Breast epithelium (tissue), 4 donors: ENCODE data around the gene PKHD1. TPM values are rescaled to one million over a fixed set of nuclear protein-coding genes. Genes with fewer than 3 reads are reported as not detected.

ENCODE experiments used
- DNase-seq, 2 donors: peaks; one replicate each; pipeline ENCODE4 v3.0.0-alpha.2; 2019; ENCODE audit warnings: low spot score in 2 of 2
- H3K27ac ChIP-seq, 2 donors: fragments of 200-600 bp; sonication (generic) in 1 of 2; one replicate each; pipeline ENCODE4 v1.5.1; 2016 to 2019; ENCODE audit warnings: mild to moderate bottlenecking in 1 of 2
- H3K27me3 ChIP-seq, 2 donors: fragments of 200-600 bp; sonication (generic) in 1 of 2; one replicate each; pipeline versions ENCODE4 v1.5.1 to v1.6.0; 2017 to 2019; ENCODE audit warnings: control low read depth in 1 of 2, mild to moderate bottlenecking in 1 of 2
- H3K36me3 ChIP-seq: fragments of 200-600 bp; one replicate; pipeline ENCODE4 v1.5.1; 2019
- H3K4me1 ChIP-seq, 2 donors: fragments of 200-600 bp; sonication (generic); one replicate each; pipeline ENCODE4 v1.5.1; 2016 to 2019; ENCODE audit warnings: control low read depth in 1 of 2
- H3K4me3 ChIP-seq, 3 donors: fragments of 200-600 bp; sonication (generic); 1 replicate in 2 of 3; 2 replicates in 1 of 3; pipeline ENCODE4 v1.5.1; 2016 to 2019; ENCODE audit warnings: mild to moderate bottlenecking in 3 of 3, moderate library complexity in 2 of 3
- H3K9me3 ChIP-seq, 2 donors: fragments of 200-600 bp; sonication (generic) in 1 of 2; one replicate each; pipeline ENCODE4 v1.5.1; 2016 to 2019; ENCODE audit warnings: control low read depth in 1 of 2
- POLR2A ChIP-seq: fragments of 450-650 bp; IDR thresholded peaks from one replicate; pipeline ENCODE4 v1.6.1; 2016; ENCODE audit warnings: antibody characterized with exemption, mild to moderate bottlenecking, moderate library complexity
- POLR2AphosphoS5 ChIP-seq, 3 donors: sonication (generic); formaldehyde crosslinking; IDR thresholded peaks; one replicate each; pipeline ENCODE4 v1.6.1; 2017; ENCODE audit warnings: antibody characterized with exemption in 3 of 3
- intact Hi-C: fragments of 100-400 bp; cut with DNase I; formaldehyde crosslinking; loops from one replicate; pipeline ENCODE4 v1.15.1; 2023; ENCODE audit warnings: low total_unique reads
- total RNA-seq, 3 donors: library from RNA; depleted of rRNA; stranded (reverse); fragments of >200 nt; gene quantifications; one replicate each; pipeline ENCODE4 v1.1.0, GENCODE V29; 2016
- TF ChIP-seq, protein P1 (sequence below), 3 donors: fragments of 450-650 bp; IDR thresholded peaks; one replicate each; pipeline ENCODE4 v1.5.1; 2016 to 2017; ENCODE audit warnings: antibody characterized with exemption in 3 of 3, mild to moderate bottlenecking in 3 of 3, moderate library complexity in 3 of 3

PKHD1 gene
- total RNA-seq, 3 donors from 2014 or later: 0.44 to 1.1 (median 0.66) TPM

DNA sequence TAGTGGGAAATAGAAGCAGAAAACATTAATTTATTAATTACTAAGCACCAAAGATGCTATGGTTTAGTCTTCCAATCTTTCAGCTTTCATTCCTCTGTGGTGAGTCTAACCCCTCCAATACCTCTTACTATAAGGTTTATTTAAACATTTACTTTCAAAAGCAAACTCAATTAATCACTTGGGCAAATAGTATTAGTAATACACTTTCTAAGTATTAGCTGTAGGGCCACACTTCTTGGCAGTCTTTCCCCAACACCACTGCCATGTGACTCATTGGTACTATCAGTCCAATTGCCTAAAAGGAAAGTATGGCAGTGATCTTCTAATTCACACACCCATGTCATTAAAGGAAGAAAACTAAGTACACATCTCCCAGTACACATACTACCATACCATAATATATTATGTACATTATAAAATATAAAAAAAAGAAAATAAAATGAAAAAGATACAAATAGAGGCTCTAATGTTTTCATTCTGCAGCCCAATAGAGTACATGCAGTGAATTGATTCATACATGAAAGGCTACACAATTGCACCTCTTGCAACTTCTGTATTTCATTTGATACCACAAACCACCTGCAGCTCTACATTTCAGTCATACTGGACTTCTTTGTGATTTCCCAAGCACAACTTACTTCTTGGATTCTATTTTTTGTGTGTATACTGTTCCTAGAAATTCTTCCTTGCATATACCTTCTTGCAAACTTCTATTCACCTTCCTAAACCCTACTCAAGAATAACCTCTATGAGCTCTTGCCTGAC, 218.6 kb downstream of the PKHD1 start:
- intact Hi-C loops: no loop called here
- no peak for TF ChIP-seq POLR2A
- TF ChIP-seq, protein P1, sequence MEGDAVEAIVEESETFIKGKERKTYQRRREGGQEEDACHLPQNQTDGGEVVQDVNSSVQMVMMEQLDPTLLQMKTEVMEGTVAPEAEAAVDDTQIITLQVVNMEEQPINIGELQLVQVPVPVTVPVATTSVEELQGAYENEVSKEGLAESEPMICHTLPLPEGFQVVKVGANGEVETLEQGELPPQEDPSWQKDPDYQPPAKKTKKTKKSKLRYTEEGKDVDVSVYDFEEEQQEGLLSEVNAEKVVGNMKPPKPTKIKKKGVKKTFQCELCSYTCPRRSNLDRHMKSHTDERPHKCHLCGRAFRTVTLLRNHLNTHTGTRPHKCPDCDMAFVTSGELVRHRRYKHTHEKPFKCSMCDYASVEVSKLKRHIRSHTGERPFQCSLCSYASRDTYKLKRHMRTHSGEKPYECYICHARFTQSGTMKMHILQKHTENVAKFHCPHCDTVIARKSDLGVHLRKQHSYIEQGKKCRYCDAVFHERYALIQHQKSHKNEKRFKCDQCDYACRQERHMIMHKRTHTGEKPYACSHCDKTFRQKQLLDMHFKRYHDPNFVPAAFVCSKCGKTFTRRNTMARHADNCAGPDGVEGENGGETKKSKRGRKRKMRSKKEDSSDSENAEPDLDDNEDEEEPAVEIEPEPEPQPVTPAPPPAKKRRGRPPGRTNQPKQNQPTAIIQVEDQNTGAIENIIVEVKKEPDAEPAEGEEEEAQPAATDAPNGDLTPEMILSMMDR (IDR thresholded peaks at IDR 0.05): no peak
- TF ChIP-seq POLR2AphosphoS5 (IDR thresholded peaks at IDR 0.05): no peak
- no peak overlapping the region for H3K27ac ChIP-seq
- H3K27me3 ChIP-seq: no peaks in the 10 kb centered on the region
- H3K4me1 ChIP-seq: no peaks in the 10 kb centered on the region
- no peak for DNase-seq
- H3K4me3 ChIP-seq: no peak overlapping the region
- H3K9me3 ChIP-seq: no peaks in the 10 kb centered on the region
- no peaks in the 10 kb centered on the region for H3K36me3 ChIP-seq

DNA sequence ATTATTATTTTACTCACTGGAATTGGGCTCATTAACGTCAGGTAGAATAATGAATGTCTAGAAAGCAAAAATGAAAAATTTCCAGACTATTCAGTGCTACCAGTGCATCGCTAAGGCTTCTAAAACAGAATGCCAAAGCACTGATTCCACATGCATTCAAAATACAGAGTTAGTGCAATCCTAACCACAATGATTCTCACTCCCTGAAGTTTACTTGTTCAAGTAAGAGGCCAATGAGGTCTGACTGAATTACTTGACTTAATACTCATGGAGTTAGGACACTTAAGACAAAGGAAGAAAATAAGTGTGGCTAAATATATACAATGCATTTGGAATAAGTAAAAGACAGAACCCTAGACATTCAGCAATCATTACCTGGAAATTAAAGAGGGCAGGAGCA, 220.5 kb downstream of the PKHD1 start:
- Histone ChIP-seq H3K27ac (no peak overlapping the region), H3K27me3 (no peaks in the 10 kb centered on the region), H3K4me1 (no peaks in the 10 kb centered on the region), H3K4me3 (no peak overlapping the region), H3K36me3 (no peaks in the 10 kb centered on the region), H3K9me3 (no peaks in the 10 kb centered on the region)
- TF ChIP-seq, protein P1 (IDR thresholded peaks at IDR 0.05): no peak
- TF ChIP-seq POLR2AphosphoS5 (IDR thresholded peaks at IDR 0.05): no peak
- TF ChIP-seq POLR2A: no peak
- intact Hi-C loops: no loop called here
- no peak for DNase-seq

DNA sequence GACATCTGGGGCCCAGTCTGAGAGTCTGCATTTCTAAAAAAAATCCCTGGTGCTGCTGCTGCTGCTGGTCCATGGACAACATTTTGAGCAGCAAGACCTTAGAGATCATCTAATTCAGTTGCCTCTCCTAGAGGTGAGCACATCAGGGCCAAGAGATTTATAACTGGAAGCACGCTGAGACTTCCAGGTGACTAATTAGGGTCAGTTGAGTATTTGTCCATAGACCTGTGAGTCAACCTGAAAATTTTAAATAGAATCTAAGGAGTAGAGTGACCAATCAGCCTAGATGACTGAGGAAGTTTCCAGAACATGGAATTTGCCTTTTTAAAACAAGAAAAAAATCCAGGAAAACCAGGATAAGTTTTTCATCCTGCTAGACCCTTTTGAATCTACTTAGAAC, 221.4 kb downstream of the PKHD1 start:
- Histone ChIP-seq H3K4me1 (no peaks in the 10 kb centered on the region), H3K27me3 (no peaks in the 10 kb centered on the region), H3K36me3 (no peaks in the 10 kb centered on the region), H3K4me3 (no peak overlapping the region), H3K9me3 (no peaks in the 10 kb centered on the region), H3K27ac (no peak overlapping the region)
- DNase-seq: no peak
- intact Hi-C loops: no loop called here
- TF ChIP-seq POLR2A: no peak
- TF ChIP-seq POLR2AphosphoS5 (IDR thresholded peaks at IDR 0.05): no peak
- TF ChIP-seq, protein P1 (IDR thresholded peaks at IDR 0.05): no peak

DNA sequence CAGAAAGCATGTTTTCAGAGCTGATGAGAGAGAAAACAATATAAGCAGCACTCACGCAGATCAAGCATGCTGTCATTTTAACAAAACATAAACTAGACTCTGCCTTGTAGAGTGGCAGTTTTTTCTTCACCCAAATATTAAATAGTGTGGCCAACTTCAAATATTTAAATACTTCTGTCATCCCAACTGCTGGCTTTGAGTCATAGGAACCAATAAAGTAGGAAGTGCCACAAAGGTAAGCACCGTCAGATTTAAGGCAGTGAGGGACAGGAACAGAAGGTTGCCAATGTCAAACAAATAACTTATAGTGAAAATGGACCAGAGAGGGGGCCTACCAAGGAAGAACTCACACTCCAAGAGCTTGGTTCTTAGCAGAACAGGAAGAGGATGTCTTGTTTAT, 222.2 kb downstream of the PKHD1 start:
- Histone ChIP-seq H3K27ac (no peak overlapping the region), H3K4me3 (no peak overlapping the region), H3K4me1 (no peaks in the 10 kb centered on the region), H3K27me3 (no peaks in the 10 kb centered on the region), H3K9me3 (no peaks in the 10 kb centered on the region), H3K36me3 (no peaks in the 10 kb centered on the region)
- no peak for DNase-seq
- TF ChIP-seq, protein P1 (IDR thresholded peaks at IDR 0.05): no peak
- TF ChIP-seq POLR2AphosphoS5 (IDR thresholded peaks at IDR 0.05) (no peak), POLR2A (no peak)
- intact Hi-C loops: no loop called here

DNA sequence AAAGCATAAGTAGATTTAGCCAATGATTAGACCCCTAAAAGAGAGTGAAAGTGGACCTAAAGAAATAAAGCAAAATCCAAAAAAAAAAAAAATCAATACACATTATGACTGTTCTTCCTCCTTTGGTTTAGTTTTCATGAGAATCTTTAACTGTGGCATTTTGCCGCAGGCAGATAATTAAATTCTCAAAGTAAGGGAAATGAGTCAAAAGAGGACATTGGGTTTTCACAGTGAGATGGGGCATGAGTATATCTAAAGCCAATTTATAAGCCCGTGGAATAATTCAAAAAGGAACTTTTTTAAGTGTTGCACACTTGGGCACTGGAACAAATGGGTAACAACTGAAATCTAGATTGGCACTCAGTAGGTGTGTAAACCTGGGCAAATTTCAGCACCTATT, 230.3 kb downstream of the PKHD1 start:
- no peak for DNase-seq
- Histone ChIP-seq H3K4me3 (no peak overlapping the region), H3K27ac (no peak overlapping the region), H3K27me3 (no peaks in the 10 kb centered on the region), H3K9me3 (no peaks in the 10 kb centered on the region), H3K36me3 (no peaks in the 10 kb centered on the region), H3K4me1 (no peaks in the 10 kb centered on the region)
- no peak for TF ChIP-seq POLR2A
- TF ChIP-seq, protein P1 (IDR thresholded peaks at IDR 0.05): no peak
- TF ChIP-seq POLR2AphosphoS5 (IDR thresholded peaks at IDR 0.05): no peak
- intact Hi-C loops: no loop called here
